MM.1S (cell line): ENCODE data around the gene RYR2.

Experiments
- EZH2 ChIP-seq: fragments of 300-600 bp; sonication (generic); optimal IDR thresholded peaks from 2 replicates; pipeline ENCODE3; 2017; ENCODE audit warnings: low read depth, mild to moderate bottlenecking, antibody characterized with exemption, low read length, mixed read lengths
- EZH2phosphoT487 ChIP-seq: fragments of 300-600 bp; sonication (generic); IDR thresholded peaks from 2 replicates; pipeline ENCODE4 v1.6.1; 2018; ENCODE audit warnings: antibody characterized with exemption, low read length
- TF ChIP-seq, protein P1 (sequence below): fragments of 300-600 bp; sonication (generic); IDR thresholded peaks from 2 replicates; pipeline ENCODE4 v1.5.1; 2016; ENCODE audit warnings: antibody characterized with exemption, low read length, mixed read lengths

DNA sequence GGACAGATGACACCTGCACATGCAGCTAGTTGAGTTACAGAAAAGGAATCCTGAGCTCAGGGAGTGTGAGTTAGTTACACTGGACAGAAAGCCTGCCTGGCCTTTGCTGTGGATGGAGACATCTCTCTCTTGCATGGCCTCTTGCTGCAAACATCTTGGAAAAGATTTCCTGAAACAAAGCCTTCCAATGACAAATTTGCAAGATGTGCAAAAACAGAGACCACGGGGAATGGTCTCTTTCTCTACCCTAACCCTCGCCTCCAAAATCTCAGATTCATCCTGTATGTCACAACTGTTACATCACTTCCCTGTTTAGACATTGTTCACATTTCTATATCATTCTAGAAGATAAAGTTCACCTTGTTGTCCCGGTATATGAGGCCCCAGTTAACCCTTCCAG is 415.6 kb downstream of the RYR2 start:
- TF ChIP-seq EZH2 (no peak), EZH2phosphoT487 (no peak)
- TF ChIP-seq, protein P1, sequence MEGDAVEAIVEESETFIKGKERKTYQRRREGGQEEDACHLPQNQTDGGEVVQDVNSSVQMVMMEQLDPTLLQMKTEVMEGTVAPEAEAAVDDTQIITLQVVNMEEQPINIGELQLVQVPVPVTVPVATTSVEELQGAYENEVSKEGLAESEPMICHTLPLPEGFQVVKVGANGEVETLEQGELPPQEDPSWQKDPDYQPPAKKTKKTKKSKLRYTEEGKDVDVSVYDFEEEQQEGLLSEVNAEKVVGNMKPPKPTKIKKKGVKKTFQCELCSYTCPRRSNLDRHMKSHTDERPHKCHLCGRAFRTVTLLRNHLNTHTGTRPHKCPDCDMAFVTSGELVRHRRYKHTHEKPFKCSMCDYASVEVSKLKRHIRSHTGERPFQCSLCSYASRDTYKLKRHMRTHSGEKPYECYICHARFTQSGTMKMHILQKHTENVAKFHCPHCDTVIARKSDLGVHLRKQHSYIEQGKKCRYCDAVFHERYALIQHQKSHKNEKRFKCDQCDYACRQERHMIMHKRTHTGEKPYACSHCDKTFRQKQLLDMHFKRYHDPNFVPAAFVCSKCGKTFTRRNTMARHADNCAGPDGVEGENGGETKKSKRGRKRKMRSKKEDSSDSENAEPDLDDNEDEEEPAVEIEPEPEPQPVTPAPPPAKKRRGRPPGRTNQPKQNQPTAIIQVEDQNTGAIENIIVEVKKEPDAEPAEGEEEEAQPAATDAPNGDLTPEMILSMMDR: no peak
